ENCODE measurements around the gene CROCC2.

The CROCC2 gene

DNA sequence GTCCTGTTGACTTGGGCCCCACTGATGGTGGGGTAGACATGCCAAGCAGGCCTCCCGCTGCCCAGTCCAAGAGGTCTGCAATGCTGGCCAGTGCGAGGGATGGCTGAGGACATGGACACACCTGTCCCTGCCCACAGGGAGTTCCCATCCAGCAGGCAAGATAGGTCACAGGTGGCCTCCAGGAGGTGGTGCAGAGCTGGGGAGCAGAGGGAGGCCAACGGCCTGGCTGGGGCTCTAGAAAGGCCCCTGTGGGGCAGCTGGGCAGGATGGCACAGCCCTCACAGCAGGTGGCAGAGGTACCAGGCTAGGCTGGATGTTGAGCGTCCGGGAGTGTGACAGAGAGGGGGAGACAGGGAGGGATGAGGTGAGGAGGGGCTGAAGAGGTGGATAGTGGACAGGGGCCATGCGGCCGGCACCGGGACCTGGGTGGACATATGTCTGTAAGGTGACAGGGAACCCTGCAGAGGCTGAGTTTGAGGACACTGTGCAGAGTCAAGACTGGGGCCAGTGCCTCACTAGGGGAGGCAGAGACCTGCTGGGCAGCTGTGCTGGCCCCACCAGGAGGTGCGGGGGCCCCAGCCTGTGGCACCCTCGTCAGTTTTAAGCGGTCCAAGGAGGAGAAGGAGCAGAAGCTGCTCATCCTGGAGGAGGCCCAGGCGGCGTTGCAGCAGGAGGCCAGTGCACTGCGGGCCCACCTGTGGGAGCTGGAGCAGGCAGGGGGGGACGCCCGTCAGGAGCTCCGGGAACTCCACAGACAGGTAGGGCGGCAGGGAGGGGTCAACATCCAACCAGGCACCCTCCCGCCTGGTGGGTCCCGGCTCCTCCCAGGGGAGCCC lies 58.0 kb downstream of the CROCC2 start:
- DNase-seq (ENCODE audit: low read depth in 2 of 2), result no peak

DNA sequence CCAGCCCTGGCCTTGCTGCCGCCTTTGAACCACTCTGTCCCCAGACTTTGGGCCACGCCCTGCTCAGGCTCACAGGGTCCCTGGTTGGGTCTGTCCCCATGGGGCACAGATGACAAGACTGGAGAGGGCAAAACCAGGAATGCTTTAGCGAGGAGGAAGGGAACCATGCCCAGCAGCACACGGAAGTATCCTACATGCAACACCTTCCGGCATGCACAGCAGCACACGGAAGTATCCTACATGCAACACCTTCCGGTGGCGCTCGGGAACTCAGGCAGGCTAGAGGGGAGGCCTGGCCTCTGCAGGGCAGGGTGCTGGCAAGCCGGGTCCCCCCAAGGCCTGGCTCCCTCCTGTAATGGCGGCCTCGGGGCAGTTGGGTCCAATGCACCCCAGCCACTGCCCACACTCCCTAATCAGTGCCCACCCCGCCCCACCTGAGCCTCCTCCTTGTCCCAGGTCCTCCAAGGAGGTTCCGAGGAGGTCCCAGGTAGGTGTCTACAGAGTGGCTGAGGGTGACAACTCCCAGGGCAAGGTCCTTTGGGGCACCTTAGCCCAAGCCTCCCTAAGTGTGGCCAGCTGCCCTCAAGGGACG lies 58.7 kb downstream of the CROCC2 start:
- TF ChIP-seq, protein P1, sequence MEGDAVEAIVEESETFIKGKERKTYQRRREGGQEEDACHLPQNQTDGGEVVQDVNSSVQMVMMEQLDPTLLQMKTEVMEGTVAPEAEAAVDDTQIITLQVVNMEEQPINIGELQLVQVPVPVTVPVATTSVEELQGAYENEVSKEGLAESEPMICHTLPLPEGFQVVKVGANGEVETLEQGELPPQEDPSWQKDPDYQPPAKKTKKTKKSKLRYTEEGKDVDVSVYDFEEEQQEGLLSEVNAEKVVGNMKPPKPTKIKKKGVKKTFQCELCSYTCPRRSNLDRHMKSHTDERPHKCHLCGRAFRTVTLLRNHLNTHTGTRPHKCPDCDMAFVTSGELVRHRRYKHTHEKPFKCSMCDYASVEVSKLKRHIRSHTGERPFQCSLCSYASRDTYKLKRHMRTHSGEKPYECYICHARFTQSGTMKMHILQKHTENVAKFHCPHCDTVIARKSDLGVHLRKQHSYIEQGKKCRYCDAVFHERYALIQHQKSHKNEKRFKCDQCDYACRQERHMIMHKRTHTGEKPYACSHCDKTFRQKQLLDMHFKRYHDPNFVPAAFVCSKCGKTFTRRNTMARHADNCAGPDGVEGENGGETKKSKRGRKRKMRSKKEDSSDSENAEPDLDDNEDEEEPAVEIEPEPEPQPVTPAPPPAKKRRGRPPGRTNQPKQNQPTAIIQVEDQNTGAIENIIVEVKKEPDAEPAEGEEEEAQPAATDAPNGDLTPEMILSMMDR (IDR thresholded peaks at IDR 0.05; ENCODE audit: low read depth, low read length), result no peak
- DNase-seq (ENCODE audit: low read depth in 2 of 2), result no peak
- H3K4me3 ChIP-seq (replicated peaks in 1 of 2; ENCODE audit: low read depth in 2 of 2, low read length in 2 of 2), result no peak overlapping the region

More for the DNA sequence above, 58.0 kb downstream of the CROCC2 start:
- TF ChIP-seq, protein P1 (IDR thresholded peaks at IDR 0.05; ENCODE audit: low read depth, low read length), result no peak
- no peak overlapping the region for H3K4me3 ChIP-seq (replicated peaks in 1 of 2; ENCODE audit: low read depth in 2 of 2, low read length in 2 of 2)

DNA sequence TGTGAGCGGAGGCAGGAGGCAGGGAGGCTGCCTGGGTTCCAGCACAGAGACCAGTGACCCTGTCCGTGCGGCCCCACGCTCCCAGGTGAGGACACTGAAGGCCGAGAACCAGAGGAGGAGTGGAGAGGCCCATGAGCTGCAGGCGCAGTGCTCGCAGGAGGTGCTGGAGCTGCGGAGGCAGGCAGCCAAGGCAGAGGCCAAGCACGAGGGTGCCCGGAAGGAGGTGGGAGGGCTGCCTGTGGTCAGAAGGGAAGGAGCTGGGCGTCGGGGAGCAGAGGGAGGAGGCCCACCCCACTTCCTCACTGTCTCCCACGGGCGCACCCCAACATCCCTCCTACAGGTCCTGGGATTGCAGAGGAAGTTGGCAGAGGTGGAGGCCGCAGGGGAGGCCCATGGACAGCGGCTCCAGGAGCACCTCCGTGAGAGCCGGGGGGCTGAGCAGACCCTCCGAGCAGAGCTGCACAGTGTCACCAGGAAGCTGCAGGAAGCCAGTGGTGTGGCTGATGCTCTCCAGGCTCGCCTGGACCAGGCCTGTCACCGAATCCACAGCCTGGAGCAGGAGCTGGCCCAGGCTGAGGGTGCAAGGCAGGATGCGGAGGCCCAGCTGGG lies 59.3 kb downstream of the CROCC2 start:
- DNase-seq (ENCODE audit: low read depth in 2 of 2), result peak in 1 of 2 donors; percentile 33
- no peak overlapping the region for H3K4me3 ChIP-seq (replicated peaks in 1 of 2; ENCODE audit: low read depth in 2 of 2, low read length in 2 of 2)
- TF ChIP-seq, protein P1 (IDR thresholded peaks at IDR 0.05; ENCODE audit: low read depth, low read length), result no peak

DNA sequence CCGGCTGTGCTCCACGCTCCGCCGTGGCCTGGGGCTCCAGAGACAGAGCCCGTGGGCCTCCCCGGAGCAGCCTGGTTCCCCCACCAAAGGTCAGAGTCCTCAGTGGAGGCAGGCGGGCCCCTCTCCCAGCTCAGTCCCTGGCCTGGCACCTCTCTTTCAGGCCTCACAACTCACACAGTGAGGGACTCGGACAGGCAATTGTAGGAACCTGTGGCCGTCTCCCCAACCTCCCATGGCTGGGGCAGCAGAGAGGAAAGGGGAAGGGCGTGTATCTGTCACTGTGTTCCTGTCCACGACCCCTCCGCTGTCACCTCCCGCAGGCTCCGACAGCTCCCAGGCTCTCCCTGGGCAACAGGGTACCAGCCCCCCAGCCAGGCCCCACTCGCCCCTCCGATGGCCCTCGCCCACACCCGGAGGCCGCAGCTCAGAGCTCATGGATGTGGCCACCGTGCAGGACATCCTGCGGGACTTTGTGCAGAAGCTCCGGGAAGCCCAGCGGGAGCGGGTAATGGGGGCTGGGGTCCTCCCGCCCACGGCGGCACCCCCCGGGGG lies 59.8 kb downstream of the CROCC2 start:
- no peak for DNase-seq (ENCODE audit: low read depth in 2 of 2)
- H3K4me3 ChIP-seq (replicated peaks in 1 of 2; ENCODE audit: low read depth in 2 of 2, low read length in 2 of 2), result no peak overlapping the region
- TF ChIP-seq, protein P1 (IDR thresholded peaks at IDR 0.05; ENCODE audit: low read depth, low read length), result no peak

DNA sequence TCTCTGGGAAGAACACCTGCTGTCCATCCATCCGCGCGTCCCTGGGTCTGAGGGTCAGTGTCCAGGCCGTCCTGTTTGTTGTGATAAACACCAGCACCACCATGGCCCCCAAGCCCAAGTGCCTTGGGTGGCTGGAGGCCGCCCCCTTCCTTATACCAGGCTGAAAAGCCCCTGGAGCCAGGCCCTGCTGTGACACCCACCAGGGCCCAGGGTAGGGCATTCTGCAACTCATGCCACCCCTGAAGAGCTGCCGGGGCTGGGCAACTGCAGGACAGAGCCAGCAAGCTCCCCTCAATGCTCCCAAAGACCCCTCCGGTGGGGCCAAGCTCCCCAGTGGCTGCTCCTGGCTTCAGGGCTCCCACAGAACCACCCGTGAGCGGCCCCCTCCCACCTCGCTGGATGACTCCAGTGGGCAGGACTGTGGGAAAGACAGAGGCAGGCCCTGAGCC lies 60.3 kb downstream of the CROCC2 start:
- TF ChIP-seq, protein P1 (IDR thresholded peaks at IDR 0.05; ENCODE audit: low read depth, low read length), result no peak
- no peak for DNase-seq (ENCODE audit: low read depth in 2 of 2)

DNA sequence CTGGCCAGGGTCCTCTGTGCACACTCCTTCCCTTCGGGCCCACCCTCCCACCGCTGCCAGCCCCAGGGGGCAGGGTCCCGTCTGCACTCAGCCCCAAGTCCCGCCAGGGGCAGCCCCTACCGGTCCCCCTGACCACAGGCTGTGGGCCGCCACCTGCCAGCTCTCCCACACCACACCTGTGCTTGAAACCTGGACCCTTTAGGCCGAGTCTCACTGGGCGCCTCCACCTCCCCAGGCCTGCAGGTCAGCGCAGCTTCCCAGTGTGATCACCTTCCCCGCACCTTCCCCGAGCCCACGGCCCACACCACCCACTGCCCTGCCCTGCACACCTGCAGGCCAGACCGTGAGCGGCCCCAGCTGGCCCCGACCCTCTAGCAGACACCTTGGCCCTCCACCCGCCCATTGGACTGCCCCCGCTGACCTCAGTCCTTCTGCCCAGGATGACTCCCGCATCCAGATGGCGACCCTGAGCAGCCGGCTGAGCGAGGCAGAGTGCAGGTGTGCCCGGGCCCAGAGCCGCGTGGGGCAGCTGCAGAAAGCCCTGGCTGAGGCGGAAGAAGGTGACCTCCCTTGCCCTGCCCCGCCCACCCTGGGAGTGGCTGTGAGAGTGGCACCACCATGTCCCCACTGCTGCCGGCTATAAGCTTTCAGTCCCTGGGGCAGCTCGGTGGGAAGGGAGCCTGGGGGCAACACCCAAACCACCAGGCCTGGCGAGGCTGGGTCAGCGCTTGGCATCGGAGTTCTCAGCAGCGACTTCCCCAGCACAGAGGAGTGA lies 61.0 kb downstream of the CROCC2 start:
- DNase-seq (ENCODE audit: low read depth in 2 of 2), result no peak
- TF ChIP-seq, protein P1 (IDR thresholded peaks at IDR 0.05; ENCODE audit: low read depth, low read length), result no peak
- no peak overlapping the region for H3K4me3 ChIP-seq (replicated peaks in 1 of 2; ENCODE audit: low read depth in 2 of 2, low read length in 2 of 2)

More for the DNA sequence above, 60.3 kb downstream of the CROCC2 start:
- no peak overlapping the region for H3K4me3 ChIP-seq (replicated peaks in 1 of 2; ENCODE audit: low read depth in 2 of 2, low read length in 2 of 2)

Data from cardiac fibroblast (primary cell).